GM12892 (cell line): ENCODE results near the gene RAP1A.

ENCODE experiments used
- POLR2A ChIP-seq: IDR thresholded peaks from 2 replicates; pipeline ENCODE4 v1.6.1; 2011; ENCODE audit warnings: low read depth, low read length, control low read depth
- POLR2AphosphoS5 ChIP-seq: IDR thresholded peaks from 2 replicates; pipeline ENCODE4 v1.6.1; 2011; ENCODE audit warnings: low read depth, low read length, control low read depth
- TAF1 ChIP-seq: IDR thresholded peaks from 2 replicates; pipeline ENCODE4 v1.6.1; 2011; ENCODE audit warnings: low read depth, mild to moderate bottlenecking, control low read depth, low read length, borderline replicate concordance

- TF ChIP-seq TAF1 (no peak), POLR2A (no peak), POLR2AphosphoS5 (no peak)
These were observed 111.1 kb downstream of the RAP1A start for GRCh38 chr1:111730706-111731105.
